Measurements from ENCODE around the gene SHPK.

DNA sequence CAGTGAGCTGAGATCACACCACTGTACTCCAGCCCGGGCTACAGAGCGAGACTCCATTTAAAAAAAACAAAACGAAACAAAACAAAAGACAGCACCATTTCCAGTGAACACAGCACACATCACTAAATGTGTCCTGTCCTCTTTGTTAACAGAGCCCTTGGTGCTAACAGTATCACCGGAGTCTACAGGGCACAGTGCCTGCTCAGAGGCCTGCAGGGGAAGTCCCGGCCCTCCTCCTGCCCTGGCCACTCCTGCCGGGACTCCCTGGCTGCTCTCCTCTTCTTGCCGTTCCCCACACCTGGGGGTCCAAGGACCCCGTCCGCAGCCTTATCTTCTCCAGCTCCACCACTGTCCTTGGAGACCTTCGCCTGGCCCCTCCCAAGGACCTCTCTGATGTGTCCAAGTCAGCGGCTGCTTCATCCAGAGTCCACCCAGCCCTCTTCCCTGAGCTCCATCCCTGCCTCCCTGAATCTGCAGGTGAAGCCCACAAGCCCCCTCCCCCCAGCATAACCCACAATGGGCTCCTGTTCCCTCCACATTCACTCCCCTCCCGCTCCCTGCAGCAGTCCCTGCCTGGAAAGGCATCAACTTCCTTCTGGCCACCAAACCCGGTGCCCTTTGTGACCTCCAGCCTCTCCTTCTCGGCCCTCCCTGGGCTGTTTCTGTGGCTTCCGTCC, 35.4 kb downstream of the SHPK start:
- TF ChIP-seq, protein P1, sequence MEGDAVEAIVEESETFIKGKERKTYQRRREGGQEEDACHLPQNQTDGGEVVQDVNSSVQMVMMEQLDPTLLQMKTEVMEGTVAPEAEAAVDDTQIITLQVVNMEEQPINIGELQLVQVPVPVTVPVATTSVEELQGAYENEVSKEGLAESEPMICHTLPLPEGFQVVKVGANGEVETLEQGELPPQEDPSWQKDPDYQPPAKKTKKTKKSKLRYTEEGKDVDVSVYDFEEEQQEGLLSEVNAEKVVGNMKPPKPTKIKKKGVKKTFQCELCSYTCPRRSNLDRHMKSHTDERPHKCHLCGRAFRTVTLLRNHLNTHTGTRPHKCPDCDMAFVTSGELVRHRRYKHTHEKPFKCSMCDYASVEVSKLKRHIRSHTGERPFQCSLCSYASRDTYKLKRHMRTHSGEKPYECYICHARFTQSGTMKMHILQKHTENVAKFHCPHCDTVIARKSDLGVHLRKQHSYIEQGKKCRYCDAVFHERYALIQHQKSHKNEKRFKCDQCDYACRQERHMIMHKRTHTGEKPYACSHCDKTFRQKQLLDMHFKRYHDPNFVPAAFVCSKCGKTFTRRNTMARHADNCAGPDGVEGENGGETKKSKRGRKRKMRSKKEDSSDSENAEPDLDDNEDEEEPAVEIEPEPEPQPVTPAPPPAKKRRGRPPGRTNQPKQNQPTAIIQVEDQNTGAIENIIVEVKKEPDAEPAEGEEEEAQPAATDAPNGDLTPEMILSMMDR (IDR thresholded peaks at IDR 0.05) = no peak
- TF ChIP-seq POLR2A (IDR thresholded peaks at IDR 0.05) (no peak), POLR2AphosphoS5 (IDR thresholded peaks at IDR 0.05) (no peak)
